GM12864 (cell line): Measurements from ENCODE around the gene AFF3.

ENCODE experiments used
- DNase-seq: peaks from one replicate; pipeline ENCODE4 v3.0.0-alpha.2; 2011; ENCODE audit warnings: low read depth
- H3K4me3 ChIP-seq: 2 replicates; pipeline ENCODE4 v1.5.1; 2011; ENCODE audit warnings: mild to moderate bottlenecking, low read depth, low read length, control low read depth
- CTCF ChIP-seq: IDR thresholded peaks from 2 replicates; pipeline ENCODE4 v1.5.1; 2011; ENCODE audit warnings: low read depth, mild to moderate bottlenecking, moderate library complexity, low read length, control low read depth, inconsistent platforms; ENCODE audit errors: missing control alignments

Gene AFF3

DNA sequence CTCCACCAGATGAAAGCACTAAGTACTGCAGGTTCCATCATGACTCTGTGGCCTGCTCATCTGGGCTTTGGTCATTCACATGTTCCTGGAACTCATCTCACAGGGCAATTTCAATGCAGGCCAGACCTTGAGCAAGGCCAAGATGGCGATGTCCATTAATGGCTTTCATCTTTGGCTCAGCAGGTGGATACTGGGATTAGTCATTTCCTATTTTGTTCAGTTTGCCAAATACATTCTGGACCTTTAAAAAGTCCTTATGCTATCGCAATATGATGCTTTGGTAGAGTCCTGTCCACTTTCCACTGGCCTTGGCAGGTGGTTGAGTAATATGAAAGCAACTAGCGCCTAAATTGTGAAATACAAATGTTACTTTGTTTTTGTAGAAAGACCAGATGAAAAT lies 482.5 kb downstream of the AFF3 start:
- DNase-seq = no peak
- no peak overlapping the region for H3K4me3 ChIP-seq
- TF ChIP-seq CTCF = no peak

DNA sequence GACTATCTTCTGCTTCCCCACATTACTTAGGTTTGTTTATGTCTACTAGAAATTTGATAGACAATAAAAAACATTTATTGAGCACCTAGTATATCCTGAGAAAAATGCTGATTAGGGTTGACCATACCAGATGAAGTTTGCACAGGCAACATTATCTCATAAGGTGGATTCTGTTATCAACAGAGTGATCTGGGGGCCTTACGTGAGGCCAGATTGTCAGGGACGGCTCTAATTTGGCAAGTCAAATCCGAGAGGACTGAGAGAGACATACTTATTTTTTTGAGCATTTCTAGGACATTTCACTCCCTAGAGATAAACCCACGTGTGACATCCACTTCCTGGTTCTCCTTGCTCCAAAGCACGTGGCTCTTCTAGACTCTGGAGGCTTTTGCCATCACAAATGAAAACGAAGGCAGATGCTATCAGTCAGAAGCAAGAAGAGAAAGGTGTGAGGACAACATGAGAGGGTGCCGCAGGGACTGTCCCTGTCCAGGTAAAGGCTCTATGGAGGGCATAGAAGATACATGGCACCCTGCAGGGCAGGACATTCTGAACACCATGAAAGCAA lies 484.6 kb downstream of the AFF3 start:
- no peak overlapping the region for H3K4me3 ChIP-seq
- no peak for DNase-seq
- TF ChIP-seq CTCF = no peak

DNA sequence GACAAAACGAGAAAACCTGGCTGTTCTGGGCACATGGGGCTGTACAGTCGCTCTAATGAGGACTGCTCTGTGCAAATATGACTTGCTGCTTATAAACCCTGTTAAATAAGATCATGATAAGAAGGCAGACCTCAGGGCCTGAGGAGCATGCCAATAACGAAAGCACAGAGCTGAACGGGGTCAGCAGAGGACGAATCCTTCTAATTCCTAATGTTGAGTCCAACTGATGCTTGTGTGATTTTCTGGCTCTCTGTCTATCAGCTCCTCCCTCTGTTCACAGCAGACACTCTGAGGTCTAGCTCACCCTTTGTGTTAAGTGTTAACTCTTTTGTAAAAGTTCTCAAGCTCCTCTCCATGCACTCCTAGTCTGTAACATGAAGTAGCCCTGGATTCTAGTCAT lies 485.4 kb downstream of the AFF3 start:
- H3K4me3 ChIP-seq = no peak overlapping the region
- DNase-seq = no peak
- TF ChIP-seq CTCF = no peak

GRCh38 chr2:99653433-99653832 lies 489.0 kb downstream of the AFF3 start:
- H3K4me3 ChIP-seq = no peak overlapping the region
- DNase-seq = no peak
- no peak for TF ChIP-seq CTCF

GRCh38 chr2:99652862-99653261 lies 489.5 kb downstream of the AFF3 start:
- no peak for TF ChIP-seq CTCF
- H3K4me3 ChIP-seq = no peak overlapping the region
- DNase-seq = no peak

DNA sequence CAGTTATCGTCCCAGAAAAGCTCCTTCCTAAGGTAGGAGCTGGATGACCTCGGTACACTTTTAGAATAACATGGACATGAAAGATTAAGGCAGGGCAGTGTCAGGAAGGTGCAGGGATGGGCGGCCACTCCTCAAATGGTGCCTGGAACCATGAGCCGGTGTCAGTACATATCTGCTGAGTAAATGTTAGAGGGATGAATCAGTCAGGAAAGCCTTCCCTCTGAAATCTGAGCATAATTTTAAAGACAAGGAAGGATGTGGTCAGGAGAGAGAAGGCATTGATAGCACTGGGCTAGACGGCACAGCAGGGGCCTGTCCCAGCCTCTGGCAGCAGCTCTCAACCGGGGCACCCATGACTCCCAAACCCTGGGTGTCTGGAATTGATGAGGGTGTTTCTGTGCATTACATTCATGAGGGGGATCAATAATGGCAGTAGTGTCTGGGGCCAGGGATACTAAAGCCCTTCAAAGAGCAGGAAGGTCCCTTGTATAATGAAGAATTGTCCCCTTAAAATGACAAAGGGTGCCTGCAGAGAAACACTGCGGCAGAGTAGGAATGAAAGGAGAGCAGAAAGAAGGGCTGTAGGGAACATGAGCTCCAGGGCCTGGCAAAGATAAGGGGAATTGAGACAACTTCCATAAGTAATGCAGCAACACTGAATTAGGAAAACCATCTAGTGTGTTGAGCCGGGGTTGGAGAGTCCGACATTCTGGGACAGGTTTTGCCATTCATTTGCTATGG lies 490.3 kb downstream of the AFF3 start:
- DNase-seq = no peak
- no peak for TF ChIP-seq CTCF
- H3K4me3 ChIP-seq = no peak overlapping the region
